Fibroblast of villous mesenchyme (primary cell): Measurements from ENCODE around the gene EPN2. TPM values are rescaled to one million over a fixed set of nuclear protein-coding genes. Genes with fewer than 3 reads are reported as not detected.

Source experiments
- DNase-seq: peaks from one replicate; pipeline ENCODE4 v3.0.0-alpha.2; 2010; ENCODE audit warnings: low read depth
- H3K4me3 ChIP-seq: 2 replicates; pipeline ENCODE4 v1.5.1; 2011; ENCODE audit warnings: low read depth, mild to moderate bottlenecking, low read length
- total RNA-seq: library from RNA; depleted of rRNA; stranded (reverse); fragments of >200 nt; gene quantifications from 2 replicates; pipeline ENCODE4 v1.2.3, GENCODE V29; 2012
- TF ChIP-seq, protein P1 (sequence below): IDR thresholded peaks from 2 replicates; pipeline ENCODE4 v1.5.1; 2012; ENCODE audit warnings: low read depth, mild to moderate bottlenecking, low read length; ENCODE audit not compliant: insufficient read depth

EPN2 gene
- total RNA-seq, 1 donor = 30.2 TPM

DNA sequence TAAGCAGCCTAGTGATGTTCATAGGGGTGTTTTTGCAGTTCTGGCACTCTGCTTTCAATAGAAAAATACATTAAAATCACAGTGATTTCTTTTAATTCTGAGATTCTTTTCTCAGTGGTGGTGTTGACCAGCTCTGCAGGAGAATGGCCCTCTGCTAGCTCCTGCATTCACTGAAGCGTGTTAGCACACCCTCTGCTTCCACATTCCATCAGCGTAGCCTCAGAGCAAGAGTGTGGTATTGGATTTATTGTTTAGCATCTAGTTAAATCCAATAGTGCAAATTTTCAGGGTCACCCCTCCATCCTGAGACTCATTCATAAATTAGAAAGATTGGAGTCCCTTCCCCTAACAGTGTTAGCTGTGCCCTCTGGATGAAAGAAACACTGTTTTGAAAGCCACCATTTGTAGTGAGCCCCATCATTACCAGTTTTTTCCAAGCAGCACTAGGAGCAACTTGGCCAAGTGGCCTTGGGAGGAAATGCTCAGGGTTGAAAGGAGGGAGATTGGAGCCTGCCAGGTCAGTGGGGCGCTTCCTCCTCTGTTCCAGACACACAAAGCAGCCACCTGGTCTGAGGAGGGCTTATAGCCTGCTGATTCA lies 79.7 kb downstream of the EPN2 start:
- no peak overlapping the region for H3K4me3 ChIP-seq
- TF ChIP-seq, protein P1, sequence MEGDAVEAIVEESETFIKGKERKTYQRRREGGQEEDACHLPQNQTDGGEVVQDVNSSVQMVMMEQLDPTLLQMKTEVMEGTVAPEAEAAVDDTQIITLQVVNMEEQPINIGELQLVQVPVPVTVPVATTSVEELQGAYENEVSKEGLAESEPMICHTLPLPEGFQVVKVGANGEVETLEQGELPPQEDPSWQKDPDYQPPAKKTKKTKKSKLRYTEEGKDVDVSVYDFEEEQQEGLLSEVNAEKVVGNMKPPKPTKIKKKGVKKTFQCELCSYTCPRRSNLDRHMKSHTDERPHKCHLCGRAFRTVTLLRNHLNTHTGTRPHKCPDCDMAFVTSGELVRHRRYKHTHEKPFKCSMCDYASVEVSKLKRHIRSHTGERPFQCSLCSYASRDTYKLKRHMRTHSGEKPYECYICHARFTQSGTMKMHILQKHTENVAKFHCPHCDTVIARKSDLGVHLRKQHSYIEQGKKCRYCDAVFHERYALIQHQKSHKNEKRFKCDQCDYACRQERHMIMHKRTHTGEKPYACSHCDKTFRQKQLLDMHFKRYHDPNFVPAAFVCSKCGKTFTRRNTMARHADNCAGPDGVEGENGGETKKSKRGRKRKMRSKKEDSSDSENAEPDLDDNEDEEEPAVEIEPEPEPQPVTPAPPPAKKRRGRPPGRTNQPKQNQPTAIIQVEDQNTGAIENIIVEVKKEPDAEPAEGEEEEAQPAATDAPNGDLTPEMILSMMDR = no peak
- no peak for DNase-seq

DNA sequence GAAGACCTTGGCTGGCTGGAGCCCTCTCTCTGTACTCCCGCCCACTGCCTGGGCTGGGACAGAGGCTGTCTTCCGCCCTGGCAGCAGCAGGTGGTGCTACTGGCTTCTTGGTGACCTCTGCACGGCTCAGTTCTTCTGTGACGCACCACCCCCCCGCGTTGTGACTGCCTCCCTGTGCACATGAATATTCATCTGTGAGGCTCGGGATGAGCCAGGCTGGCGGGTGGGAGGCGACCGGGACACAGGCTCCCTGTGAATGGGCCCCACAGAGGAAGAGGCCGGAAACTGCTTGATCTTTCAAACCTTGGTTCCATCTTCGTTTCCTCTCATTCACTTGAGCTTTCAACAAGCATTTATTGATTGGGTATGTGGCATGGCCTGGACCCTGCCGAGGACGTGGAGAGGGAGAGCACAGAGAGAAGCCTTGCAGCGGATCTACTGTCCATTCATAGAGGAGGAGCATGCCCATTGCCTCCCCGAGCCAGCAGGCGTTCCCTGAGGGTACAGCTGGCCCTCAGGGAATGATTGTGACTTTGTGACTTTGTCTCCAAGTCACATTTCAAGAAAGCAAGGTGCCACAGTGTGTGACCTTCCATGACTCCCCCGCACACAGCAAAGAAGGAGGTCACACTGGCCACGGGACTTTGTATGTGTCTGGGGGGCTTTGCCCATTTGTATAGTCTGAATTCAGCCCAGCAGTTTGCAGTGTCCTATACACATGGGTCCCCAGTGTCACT lies 80.4 kb downstream of the EPN2 start:
- DNase-seq = peak; percentile 86
- no peak overlapping the region for H3K4me3 ChIP-seq
- TF ChIP-seq, protein P1 = peak; percentile 33

DNA sequence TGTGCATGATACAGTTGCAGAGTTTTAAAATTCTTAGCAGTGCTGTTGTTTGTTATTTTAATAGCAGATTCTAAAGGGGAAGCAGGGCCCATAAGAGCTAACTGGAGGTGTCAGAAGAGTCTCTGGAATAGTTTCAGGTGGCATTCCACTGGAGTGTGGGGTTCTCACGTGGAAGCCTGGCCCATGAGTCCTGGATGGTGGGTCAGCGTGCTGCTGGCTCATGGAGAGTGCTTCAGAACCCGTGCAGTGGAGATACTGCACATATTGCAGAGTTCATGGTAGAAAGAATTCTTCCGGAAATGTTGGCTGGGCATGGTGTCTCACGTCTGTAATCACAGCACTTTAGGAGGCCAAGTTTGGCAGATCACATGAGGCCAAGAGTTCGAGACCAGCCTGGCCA lies 81.4 kb downstream of the EPN2 start:
- TF ChIP-seq, protein P1 = no peak
- H3K4me3 ChIP-seq = no peak overlapping the region
- DNase-seq = no peak

DNA sequence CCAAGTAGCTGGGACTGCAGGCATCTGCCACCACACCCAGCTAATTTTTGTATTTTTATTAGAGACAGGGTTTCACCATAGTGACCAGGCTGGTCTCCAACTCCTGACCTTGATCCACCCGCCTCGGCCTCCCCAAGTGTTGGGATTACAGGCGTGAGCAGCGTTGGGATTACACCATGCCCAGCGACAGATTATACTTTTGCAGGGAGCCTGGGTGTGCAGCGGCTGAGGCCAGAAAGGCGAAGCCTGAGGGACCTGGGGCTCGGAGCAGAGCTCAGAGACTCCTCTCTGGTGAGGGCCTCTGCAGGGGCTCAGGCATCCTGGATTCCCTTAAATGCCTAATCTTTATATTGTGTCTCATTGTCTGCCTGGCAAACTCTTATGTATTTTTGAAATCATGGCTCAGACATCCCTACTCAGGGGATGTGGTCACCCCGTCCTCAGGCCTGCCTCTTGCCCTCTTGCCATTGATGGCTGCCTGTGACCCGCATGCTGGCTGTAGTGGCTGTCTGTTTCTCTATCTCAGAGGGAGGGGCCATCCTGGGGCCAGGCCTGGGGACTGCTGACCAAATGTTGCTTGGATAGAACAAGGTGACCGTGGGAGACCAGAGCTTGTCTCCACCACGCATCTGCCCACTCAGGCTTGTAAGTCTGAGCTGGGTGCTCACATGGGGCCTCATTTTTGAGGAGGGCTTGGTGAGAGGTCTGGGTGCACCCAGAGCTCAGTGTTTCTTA lies 82.8 kb downstream of the EPN2 start:
- TF ChIP-seq, protein P1 = no peak
- H3K4me3 ChIP-seq = no peak overlapping the region
- DNase-seq = no peak

DNA sequence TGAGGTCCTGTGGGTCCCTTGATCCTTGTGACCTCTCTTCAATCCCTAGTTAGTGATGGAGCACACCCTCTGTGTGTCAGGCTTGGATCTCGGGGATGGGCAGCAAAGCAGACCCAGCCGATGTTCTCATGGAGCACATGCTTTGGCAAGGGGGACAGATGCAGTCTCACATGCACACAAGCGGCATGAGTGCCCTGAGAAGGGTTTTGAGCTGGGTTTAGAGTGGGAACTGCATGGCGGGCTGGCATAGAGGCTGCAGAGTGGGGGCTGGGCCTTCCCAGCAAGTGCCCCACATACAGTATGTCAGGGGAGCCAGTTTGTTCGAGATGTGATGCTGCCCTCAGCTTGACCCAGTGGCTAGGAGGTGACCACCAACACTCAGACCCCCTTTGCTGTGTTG lies 83.7 kb downstream of the EPN2 start:
- H3K4me3 ChIP-seq = no peak overlapping the region
- TF ChIP-seq, protein P1 = no peak
- no peak for DNase-seq

DNA sequence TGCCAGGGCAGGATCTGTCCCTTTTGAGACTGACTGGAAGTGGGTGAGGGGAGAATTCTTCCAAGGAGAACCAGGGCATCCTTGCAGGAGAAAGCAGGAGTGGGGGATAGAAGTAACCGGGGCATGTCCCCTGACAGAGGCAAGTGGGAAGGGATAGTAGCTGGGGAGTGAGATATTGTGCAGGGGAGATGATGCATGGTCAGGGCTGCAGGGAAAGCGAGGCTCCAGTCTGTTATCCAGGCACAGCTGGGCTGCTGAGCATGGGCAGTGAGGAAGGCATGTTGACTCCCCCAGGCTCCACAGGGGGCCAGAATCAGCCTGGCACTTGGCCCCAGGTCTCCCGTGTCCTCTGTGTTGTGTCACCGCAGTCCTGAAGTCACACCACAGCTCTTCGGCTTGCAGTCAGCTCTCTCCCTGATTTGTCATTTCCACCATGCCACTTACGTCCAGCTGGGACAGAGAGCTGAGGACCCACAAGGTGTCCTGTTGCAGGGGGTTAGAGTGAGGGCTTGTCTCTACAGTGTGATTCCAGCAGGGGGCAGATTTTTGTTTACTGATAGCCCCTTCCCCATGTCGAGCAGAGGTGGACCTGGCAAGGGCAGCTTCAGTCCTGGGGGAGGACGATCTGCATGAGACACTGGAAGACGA lies 84.4 kb downstream of the EPN2 start:
- H3K4me3 ChIP-seq = no peak overlapping the region
- TF ChIP-seq, protein P1 = peak; percentile 29
- no peak for DNase-seq
